ENCODE measurements around the gene PCCA.
A peak's percentile ranks its signal among the peaks of the same experiment; 100 is the strongest.

Gene PCCA

DNA sequence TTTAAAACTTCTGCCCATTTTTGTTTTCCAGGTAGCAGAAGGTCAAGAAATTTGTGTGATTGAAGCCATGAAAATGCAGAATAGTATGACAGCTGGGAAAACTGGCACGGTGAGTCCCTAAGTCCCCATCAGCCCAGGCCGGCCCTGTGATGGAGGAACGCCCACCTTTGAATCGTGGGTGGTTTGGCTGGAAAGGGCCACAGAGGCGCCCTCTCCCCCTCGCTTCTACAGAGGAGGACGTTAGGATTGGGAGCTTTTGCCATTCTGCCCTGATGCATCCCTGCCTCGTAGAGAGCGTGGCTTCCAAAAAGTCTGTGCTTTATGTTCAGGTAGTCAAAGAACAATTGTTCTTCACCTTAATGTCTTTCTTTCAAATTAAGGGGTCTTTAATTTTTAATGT lies 438.8 kb downstream of the PCCA start:
- DNase-seq (ENCODE audit: low spot score), result no peak

DNA sequence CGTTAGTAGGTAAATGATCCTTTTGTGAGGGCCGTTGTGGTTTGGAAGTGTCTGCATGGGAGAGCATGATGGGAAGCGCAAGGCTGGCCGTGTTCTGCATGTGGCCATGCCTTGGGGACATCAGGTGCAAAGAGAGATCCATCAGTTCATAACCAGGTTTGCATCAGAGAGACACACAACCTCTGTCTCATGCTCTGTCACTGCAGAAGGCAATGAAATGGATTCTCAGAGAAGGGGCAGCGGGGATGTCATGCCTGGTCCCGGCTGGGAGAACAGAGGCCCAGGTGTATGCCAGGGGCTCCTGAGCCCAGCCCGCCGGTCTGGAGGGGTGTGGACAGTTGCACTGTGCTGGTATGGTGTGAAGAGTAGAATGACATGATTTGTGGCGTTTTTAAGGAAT lies 439.5 kb downstream of the PCCA start:
- no peak for DNase-seq (ENCODE audit: low spot score)

DNA sequence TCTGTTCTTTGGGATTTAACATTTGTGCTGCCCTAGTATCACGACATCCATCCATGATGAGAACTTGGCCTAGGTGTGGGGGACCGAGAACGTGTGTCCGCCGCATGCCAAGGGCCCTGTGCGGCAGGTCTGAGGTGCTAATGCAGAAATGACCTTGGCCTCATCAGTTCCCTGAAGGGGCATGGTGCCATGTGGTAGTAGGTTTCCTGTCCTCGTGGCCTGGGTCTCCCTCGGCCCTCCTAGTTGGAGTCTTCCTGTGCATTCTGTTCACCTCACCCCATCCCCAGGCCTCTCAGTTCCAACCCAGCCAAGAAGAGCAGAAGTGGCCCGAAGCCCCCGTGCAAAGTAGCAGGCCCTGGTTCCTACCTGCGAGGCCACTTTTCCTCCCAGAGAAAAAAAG lies 439.9 kb downstream of the PCCA start:
- no peak for DNase-seq (ENCODE audit: low spot score)

DNA sequence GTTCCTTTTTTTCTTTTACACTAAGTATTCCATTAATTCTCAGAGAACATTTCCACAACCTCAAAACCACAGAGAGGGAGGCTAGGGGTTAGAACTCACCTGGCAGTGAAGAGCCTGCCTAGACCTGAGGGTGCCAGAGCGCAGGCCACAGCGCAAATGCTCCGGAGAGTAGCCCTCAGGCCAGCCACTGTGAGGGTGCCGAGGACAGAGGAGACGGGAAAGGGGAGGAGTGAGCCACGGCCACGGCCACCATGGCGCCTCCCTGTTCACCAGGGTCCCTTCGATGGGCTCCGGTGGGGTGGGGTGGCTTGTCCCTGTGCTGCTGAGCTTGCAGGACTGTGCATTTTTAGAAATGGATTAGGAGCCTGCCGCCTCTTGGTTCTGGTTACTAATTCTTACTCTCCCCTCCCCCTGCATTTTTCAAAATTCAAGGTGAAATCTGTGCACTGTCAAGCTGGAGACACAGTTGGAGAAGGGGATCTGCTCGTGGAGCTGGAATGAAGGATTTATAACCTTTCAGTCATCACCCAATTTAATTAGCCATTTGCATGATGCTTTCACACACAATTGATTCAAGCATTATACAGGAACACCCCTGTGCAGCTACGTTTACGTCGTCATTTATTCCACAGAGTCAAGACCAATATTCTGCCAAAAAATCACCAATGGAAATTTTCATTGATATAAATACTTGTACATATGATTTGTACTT lies 440.9 kb downstream of the PCCA start:
- DNase-seq (ENCODE audit: low spot score), result no peak

DNA sequence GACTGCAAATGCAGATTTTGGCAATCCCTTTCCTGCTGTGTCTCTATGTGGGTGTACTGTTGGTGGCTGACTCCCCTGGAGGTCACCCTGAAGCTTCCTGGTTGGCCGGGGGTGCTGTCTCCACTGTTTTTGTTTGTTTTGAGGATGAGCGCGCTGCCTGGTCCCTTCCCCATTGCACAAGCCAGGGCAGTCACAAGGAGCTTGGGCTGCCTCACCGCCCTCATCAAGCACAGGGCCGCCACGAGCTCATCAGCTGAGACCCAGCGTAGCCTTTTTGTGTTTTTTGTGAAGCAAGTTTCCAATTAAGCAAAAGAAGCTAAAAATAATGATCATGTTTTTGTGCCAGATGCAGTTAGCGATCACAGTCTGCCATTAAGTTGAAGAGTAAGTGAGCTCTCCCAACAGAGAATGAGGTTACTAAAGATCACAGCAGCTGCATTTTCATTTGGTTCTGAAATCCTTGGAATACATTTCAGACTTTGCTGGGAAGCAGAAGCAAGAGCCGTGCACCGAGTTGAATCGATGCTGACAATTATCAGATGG lies 441.8 kb downstream of the PCCA start:
- no peak for DNase-seq (ENCODE audit: low spot score)

DNA sequence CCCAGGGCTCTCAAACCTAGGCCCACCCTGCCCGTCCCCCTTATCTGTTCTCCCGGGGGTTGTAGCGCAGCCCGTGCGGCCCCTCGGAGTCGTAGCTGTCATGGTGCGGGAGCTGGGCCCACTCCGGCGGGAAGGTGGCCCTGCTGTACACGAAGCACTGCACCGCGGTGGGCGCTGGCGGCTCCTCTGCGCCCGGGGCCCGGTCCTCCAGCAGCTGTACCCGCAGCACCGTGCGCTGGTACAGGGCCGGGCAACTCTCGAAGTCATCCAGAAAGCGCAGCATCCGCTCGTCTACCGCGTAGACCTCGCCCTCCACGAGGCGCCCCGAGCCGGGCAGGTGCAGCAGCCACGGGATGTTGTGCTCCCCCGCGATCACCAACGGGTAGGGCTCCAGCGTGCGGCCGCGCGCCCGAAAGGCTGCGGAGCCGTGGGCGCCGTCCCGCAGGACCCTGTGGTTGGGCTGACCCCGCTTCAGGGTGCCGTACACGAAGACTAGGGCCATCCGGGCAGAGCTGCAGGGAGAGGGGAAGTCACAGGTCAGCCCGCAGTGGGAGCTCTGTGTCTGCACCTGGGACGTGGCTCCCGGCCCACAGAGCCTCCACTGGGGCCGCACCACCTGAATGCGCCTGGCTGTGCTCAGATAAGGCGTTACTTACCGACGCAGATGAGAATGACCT lies 443.3 kb downstream of the PCCA start:
- no peak for DNase-seq (ENCODE audit: low spot score)

DNA sequence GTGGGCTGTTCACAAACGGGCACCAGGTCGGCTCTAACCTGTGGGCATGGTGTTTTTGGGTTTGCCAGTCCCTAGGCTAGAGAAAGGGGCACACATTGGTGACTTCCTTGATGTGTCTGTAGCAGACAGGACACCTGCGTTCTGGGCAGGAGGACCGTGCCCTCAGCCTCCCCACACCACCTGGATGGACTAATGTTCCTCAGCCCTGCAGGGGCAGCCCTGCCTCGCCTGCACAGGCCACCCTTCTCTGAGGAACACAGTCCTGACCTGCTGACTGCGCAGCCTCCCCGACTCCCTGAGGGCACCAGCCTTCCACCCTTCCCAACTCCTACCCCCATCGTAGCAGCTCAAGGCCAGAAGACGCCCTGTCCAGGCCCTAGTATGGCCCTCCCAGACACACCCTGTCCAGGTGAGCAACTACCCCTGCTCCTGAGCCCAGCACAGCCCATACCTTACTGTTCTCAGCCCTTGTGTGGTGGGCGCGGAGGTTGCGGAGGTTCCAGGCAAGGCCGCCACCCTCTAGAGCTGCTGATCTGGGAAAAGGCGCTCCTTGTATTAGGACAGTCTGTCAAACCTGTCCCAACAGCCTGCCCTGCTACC lies 444.0 kb downstream of the PCCA start:
- no peak for DNase-seq (ENCODE audit: low spot score)

DNA sequence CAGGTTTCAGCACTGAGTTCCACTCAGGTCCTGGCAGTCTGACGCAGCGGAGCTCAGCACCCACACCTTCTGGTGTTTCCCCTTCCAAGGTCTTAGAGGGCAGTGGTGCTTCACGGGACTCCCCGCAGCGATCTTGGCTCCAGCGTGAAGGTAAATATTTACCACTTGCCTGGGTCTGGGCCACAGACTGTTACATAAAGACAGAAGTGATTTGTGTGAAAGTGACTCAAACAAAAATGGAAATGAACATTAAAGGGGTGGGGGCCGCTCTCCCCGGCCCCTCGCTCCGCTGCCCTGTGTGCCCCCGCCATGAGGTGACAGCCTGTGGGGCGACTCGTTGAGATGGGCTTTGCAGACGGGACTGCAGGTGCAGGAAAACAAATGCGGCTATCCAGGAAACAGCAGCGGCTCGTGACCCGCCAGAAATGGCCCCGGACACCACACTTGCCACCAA lies 444.7 kb downstream of the PCCA start:
- no peak for DNase-seq (ENCODE audit: low spot score)

DNA sequence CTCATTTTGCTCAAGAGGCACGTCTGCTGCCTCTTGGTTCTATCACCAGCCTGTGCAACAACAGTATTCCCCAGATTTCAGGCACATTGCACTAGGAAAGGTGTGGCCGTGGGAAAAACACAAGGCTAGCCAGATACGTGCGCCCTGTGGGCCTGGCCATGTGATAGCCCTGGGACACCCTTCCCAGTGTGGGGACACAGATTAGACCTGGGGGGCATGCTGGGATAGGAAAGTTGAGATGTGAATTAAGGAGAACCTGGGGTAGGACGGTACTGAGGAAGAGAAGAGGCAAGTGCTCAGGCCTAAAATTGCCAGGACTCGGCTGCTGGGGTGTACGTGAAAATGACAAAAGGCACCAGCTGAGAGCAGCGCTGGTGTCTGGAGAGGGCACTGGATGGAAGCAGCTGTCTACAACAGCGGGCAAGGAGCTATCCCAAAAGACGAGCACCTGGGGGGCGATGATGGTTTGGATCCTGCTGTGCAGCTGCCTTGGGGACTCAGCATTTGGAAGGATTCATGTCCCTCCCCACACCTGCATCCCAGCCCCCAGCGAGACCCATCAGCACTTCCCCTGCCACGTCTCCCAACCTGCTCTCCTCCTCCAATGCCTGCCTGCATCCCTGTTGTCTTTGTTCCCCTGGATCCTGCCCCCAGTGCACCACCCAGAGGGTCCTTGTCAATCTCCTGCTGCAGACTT lies 445.4 kb downstream of the PCCA start:
- DNase-seq (ENCODE audit: low spot score), result no peak

DNA sequence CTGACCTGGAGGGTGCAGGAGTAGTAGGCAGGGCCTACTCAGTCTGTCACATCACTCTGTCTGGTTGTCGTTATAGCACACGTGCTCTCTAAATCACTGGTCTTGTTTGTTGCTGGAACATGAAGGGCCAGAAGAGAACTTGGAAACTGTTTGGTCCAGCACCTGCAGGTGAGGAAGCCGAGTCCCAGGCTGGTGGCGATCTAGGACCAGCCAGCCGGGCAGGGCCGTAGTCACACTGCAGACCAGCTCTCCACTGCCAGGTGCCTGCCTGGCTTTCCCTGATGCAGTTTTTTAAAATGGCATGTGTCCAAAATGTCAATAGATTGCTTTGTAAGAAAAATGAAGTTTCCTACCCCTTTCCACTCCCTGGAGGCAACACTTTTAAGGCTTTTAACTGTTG lies 446.0 kb downstream of the PCCA start:
- DNase-seq (ENCODE audit: low spot score), result no peak

DNA sequence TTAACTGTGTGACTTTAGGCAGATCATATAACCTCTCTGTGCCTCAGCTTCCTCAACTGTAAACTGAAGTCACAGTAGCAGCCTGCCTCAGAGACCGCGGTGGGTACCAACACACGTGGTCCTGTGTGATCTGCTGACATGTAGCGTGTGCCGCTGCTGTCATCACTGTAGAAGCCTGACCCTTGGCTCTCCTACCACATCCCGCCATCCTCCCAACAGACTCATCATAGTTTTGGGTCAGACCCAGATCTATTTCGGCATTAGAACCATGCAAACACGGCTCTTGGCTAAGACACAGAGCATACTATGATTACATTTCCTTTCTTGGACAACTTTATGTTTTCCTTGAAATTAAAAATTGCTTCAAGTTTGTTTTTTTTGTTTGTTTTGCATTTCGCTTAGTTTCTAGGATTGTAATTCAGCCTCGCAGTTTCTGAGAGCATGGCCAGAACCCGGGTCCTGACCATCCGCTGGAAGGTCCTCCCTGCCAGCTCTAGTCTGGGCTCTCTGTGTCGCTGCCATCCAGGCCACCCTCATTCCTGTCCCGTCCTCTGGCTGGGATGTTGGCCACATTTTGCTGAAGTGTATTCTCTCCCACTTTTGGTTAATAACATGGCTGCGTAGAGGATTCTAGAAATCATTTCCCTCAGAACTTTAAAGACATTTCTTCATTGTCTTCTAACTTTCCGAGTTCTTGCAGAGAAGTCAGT lies 446.7 kb downstream of the PCCA start:
- DNase-seq (ENCODE audit: low spot score), result peak; percentile 33

DNA sequence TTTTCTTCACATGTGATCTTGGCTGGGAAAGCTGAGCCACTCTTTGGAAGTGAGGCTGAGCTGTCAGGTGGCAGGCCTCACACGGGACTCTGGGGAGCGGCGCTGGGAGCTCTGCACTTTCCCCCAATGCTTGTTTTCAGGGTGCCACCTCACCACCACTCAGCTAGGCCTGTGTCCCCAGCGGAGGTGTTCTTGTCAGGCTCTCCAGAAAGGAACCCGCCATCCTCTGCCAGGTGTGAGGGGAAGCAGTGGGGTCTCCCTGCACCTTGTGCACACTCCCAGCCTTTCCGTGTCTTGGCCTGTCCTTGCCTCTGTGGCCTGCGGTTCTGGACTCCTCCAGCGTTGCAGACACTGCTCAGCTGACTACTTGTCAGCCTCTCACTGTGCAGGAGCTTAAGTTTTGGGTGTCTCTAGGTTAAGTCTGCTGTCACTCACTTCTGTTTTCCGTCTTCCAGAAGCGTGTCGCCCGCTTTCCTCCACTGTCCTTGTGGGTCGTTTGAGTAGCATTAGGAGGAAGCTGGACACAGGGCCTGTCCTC lies 447.8 kb downstream of the PCCA start:
- DNase-seq (ENCODE audit: low spot score), result no peak

DNA sequence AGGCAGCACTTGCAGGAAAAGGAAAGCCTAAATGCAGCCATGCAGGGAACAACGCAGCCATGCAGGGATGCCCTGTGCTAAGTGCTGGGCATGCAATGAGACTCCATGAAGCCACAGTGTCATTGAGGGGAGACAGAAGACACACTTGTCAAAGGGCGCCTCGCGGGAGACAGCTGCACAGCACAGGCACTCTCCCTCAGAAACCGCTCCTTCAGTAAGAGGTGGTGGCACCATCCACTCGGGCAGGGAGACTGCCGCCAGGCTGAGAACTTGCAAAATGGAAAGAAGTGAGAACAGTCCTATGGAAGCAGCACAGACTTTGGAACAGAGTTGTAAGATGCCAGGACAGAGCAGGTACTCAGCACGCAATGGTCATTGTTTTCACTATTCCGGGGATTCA lies 448.6 kb downstream of the PCCA start:
- DNase-seq (ENCODE audit: low spot score), result no peak

DNA sequence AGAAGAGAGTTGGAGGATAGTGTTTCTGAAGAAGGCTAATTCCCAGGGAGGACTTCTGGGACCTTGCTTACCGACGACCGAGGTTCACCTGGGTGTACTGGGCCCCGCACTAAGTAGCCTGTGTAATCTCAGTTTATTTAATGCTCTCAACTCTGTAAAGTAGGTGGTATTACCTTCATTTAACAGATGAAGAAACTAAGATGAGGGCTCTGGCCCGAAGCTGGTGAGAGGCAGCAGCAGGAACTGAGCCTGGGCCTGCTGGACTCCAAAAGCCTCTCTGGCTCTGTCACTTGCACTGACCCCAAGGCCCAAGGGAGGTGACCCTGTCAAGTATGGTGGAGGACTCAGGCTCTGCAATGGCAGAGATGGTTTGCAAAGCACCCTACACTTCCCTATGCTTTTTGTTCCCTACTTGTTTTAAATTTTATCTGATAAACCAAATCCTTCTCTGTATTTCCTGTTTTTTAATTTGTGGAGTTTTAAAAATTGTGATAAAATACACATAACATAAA lies 449.1 kb downstream of the PCCA start:
- DNase-seq (ENCODE audit: low spot score), result no peak

DNA sequence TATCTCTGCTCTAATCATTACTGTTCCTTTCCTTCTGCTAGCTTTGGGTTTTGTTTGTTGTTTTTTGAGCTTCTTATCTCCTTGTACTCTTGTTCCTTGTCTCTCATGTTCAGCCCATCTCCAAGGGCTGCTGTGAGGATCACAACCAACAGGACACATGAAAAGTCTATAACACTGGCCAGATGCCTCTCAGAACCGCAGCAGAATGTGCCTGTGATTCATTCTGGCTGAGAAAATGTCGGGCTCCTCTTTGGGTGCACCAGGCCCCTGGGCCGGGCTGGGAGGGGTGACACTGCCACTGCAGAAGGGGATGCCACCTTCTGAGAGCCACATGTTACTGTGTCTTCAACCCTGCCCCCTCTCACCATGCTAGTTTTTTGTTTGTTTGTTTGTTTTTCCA lies 451.7 kb downstream of the PCCA start:
- DNase-seq (ENCODE audit: low spot score), result no peak

DNA sequence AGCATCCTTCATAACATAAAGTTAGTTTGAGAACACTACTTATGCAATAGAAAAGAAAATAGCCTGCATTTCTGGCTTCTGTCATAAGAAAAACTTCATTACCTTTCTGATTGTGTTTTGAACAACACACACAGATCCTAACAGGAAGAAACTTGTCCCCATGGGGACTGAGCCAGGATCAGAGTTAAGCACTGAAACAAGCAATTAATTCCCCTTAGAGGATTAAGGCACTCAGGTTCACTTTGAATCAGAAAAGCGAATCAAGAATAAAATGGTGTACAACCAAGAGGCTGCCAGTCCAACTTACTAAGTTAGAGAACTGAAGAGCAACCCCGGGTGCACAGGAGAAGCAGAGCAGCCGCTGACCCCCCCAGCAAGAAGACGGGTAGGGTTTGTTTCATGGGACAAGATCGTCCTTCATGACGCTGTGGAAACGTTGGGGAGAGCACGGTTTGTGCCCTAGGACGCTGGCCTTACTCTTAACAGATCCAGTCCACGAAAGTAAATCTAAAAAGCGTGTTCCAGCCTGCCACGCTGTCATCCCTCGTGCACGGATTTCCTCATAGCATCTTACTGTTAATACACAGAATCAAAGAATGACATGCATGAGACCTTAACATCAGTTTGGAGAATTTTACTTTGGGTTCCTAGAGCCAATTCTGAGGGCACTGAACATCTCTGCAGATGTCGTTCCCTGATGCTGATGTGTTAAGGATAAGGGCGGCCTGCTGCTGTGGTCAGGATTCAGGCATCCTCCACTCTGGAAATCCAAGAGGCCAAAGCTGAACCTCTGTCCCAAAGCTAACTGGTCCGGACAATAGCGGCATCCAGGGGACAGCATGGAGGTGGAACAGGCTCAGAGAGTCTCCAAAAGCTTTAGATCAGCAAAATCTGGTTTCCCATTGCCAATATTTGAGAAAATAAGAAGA lies 453.3 kb downstream of the PCCA start:
- no peak for DNase-seq (ENCODE audit: low spot score)

DNA sequence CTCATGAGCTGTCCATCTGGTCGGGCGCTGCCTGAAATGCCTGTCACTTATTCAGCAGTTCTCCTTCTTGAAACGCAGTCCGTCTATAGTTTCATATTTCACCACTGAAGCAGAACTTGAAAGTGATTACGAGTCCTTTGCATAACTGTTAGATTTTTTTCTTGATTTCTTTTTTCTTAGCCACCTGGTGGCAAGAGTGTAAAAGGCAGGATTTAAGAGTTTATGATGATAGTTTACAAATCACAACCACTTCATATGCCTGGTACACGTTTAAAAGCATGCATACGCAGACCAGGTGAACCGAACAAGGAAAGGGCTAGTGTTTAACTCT lies 453.9 kb downstream of the PCCA start:
- peak; percentile 72 for DNase-seq (ENCODE audit: low spot score)

DNA sequence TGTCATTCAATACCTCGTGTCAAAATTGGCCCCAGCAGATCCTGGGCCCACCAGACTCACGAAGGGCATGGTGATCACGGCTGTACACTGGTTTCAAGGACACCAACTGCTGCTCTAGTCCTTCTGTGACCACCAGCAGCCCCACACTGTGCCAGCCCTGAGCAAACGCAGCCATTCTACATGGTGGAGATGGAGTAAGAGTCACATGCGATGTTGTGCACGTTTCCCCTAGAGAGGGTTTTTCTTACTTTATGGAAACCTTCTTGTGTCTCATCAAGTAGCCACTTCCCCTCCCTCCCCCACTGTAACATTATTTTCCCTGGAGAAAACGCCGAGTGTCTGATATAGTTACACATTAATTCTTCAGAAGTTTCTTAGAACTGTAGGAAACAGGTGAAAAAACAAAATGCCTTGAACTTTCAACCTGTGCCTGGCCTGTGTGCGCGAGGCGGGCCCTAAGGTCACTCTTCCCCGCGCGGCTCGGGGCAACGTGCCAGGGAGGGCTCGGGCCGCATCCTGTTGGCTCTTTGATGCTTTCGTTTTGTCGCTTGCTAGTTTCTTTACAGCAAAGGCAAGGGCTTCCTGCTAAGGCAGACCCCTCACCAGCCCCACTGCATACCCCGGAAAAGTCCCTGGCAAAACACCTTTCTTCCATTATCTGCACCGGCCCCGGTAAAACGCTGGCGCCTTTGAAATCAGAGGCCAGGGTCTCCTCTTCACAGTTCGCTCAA lies 455.1 kb downstream of the PCCA start:
- no peak for DNase-seq (ENCODE audit: low spot score)

DNA sequence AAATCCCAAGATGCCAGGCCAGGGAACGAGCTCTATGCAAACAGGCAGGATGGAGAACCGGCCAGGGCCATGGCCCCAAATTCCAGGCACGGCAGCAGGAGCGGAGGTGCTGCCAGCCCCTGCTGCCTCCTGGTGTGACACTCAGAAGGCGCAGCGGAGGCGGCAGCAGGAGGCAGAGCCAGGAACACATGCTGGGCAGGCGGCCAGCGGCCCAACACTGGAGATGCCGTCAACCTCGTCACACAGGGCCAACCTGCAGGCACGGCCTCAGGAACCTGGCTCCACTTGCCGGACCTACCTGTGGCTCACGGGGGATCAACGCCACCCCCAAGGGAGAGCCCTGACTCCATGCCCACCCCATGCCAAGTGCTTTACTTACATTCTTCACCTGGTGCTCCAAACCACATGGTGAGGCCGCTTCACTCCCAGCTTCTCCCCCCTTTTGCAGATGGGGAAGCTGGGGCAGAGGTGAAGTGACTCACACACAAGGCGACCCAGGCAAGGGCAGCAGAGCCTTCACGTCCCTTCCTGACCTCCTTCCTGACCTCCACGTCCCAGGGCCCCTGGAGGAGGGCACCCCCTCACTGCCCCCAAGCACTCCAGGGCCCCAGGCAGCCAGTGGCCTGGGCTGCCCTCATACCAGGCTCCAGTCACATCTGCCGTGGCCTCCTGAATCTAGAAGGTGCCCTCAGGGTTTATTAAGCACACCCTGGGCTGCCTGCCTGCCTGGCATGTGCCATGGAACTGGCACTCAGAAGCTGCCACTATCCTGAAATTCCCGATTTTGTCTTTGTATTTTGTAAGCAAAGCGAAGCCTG lies 456.2 kb downstream of the PCCA start:
- DNase-seq (ENCODE audit: low spot score), result no peak
